Measurements from ENCODE around the gene MED29. TPM values are rescaled to one million over a fixed set of nuclear protein-coding genes. Genes with fewer than 3 reads are reported as not detected.

Gene MED29
- total RNA-seq, 1 experiment from 2014 or later = 32.0 TPM

GRCh38 chr19:39445196-39446111, 54.3 kb downstream of the MED29 start, which contains the start of gene SUPT5H (continued):
- TF ChIP-seq CBX3 (IDR thresholded peaks at IDR 0.05; ENCODE audit: low read depth) = peak; percentile 77
- TF ChIP-seq CEBPB (IDR thresholded peaks at IDR 0.05; ENCODE audit: low read depth) = no peak
- peak; percentile 91 for TF ChIP-seq POLR2AphosphoS5 (IDR thresholded peaks at IDR 0.05; ENCODE audit: low read depth, low read length)
- TF ChIP-seq YY1 (IDR thresholded peaks at IDR 0.05; ENCODE audit: extremely low read depth, insufficient replicate concordance, low read depth, low read length) = peak; percentile 98
- peak; percentile 74 for TF ChIP-seq SP1 (IDR thresholded peaks at IDR 0.05; ENCODE audit: low read depth)

- no peak for TF ChIP-seq RAD21 (IDR thresholded peaks at IDR 0.05; ENCODE audit: low read depth)
- TF ChIP-seq POLR2AphosphoS5 (IDR thresholded peaks at IDR 0.05; ENCODE audit: low read depth, low read length) = no peak
- no peak for TF ChIP-seq CTCF (IDR thresholded peaks at IDR 0.05 in 2 of 3, conservative IDR thresholded peaks at IDR 0.05 in 1 of 3; ENCODE audit: borderline replicate concordance in 1 of 3, insufficient read depth in 1 of 3, low read depth in 2 of 3, low read length in 2 of 3)
- TF ChIP-seq ZNF274 (IDR thresholded peaks at IDR 0.05; ENCODE audit: low read depth, low read length) = no peak
- TF ChIP-seq ATF3 (IDR thresholded peaks at IDR 0.05) = no peak
- no peak for TF ChIP-seq ZFX (IDR thresholded peaks at IDR 0.05)
- no peak for TF ChIP-seq JUND (IDR thresholded peaks at IDR 0.05)
- TF ChIP-seq FOSL1 (IDR thresholded peaks at IDR 0.05; ENCODE audit: low read depth) = no peak
- no peak for TF ChIP-seq CBX3 (IDR thresholded peaks at IDR 0.05; ENCODE audit: low read depth)
- TF ChIP-seq POLR2A (IDR thresholded peaks at IDR 0.05; ENCODE audit: borderline replicate concordance, extremely low read depth, insufficient read depth, insufficient read length) = no peak
- TF ChIP-seq EZH2 (IDR thresholded peaks at IDR 0.05) = no peak
- TF ChIP-seq REST (IDR thresholded peaks at IDR 0.05; ENCODE audit: low read depth) = no peak
- no peak for TF ChIP-seq YY1 (IDR thresholded peaks at IDR 0.05; ENCODE audit: extremely low read depth, insufficient replicate concordance, low read depth, low read length)
- no peak for TF ChIP-seq SRF (IDR thresholded peaks at IDR 0.05; ENCODE audit: low read depth)
- TF ChIP-seq ELF1 (IDR thresholded peaks at IDR 0.05; ENCODE audit: borderline replicate concordance, low read depth) = no peak
- TF ChIP-seq EZH2phosphoT487 (IDR thresholded peaks at IDR 0.05; ENCODE audit: borderline replicate concordance) = no peak
- H3K4me2 ChIP-seq (ENCODE audit: low read length) = peak overlapping the region; percentile 78
- H4K20me1 ChIP-seq (ENCODE audit: insufficient read depth) = no peaks in the 10 kb centered on the region; the same call in 1 of the 2 replicates
- no TSS peak for BruUV-seq (replicated peaks)
- H3K27me3 ChIP-seq (ENCODE audit: insufficient read depth, low read length) = no peaks in the 10 kb centered on the region
- DNase-seq (ENCODE audit: low read depth, low spot score) (no peak), ATAC-seq (no peak)
- H3K9me2 ChIP-seq (ENCODE audit: insufficient read depth) = no peaks in the 10 kb centered on the region
- peak overlapping the region; percentile 86 for H3K9ac ChIP-seq (ENCODE audit: low read length)
- RAD21 ChIA-PET (ENCODE audit: low non-redundant PET in 1 of 2, low total read pairs in 2 of 2, uncharacterized antibody in 2 of 2, unreplicated experiment in 2 of 2) = no interaction called here
- no peak overlapping the region for H3K27ac ChIP-seq (ENCODE audit: low read depth, low read length)
- no peak overlapping the region for H2AFZ ChIP-seq (ENCODE audit: low read depth, low read length, poor library complexity, severe bottlenecking)
- CTCF ChIA-PET = no interaction called here
- H3K9me3 ChIP-seq (ENCODE audit: control insufficient read depth in 1 of 2, insufficient read depth in 1 of 2, low read depth in 1 of 2, low read length in 2 of 2) = no peaks in the 10 kb centered on the region; a peak in 1 of 4 replicates
- H3K4me3 ChIP-seq (replicated peaks in 1 of 2; ENCODE audit: low read depth in 1 of 2, low read length in 2 of 2) = peak overlapping the region; percentile 74 to 100
- peaks cover 71% of the 10 kb centered on the region for H3K79me2 ChIP-seq (ENCODE audit: insufficient read depth, low read length)
- H3K36me3 ChIP-seq (ENCODE audit: control insufficient read depth in 1 of 2, insufficient read depth in 2 of 2, low read length in 2 of 2) = peaks cover 2 to 9% of the 10 kb centered on the region in 2 experiments; a peak in 2 of 4 replicates
- intact Hi-C loops (cut with micrococcal nuclease) = no loop called here
- POLR2A ChIA-PET = interaction anchor here (0.8 to 1.5 kb wide), 4 partner anchors 11 to 56 kb away, joined by 3 to 6 read pairs (median 5); partner anchors contain the start of genes MED29, PAF1 and RPS16
- H3K4me1 ChIP-seq (ENCODE audit: control insufficient read depth in 1 of 2, insufficient read depth in 2 of 2, low read length in 2 of 2) = peaks cover 6 to 28% of the 10 kb centered on the region in 2 experiments
Observed at GRCh38 chr19:39446365-39447084, 55.3 kb downstream of the MED29 start.
